ENCODE measurements around the gene EIF3M. TPM values are rescaled to one million over a fixed set of nuclear protein-coding genes. Genes with fewer than 3 reads are reported as not detected.

Gene EIF3M
- polyA plus RNA-seq, 1 donor (not counting 4 experiments of a cell fraction or from before 2014, with no cell fraction given): 593 TPM

GRCh38 chr11:32563600-32563959 lies 20.1 kb upstream of the EIF3M start:
- FAIRE-seq: no peak
- H3K4me3 ChIP-seq (ENCODE audit: control insufficient read depth in 2 of 3, extremely low read depth in 1 of 3, insufficient read depth in 2 of 3, low read depth in 1 of 3, low read length in 3 of 3): no peak overlapping the region
- no peak overlapping the region for H3K27ac ChIP-seq (ENCODE audit: control insufficient read depth, insufficient read depth, low read length)
- no peak overlapping the region for H2AFZ ChIP-seq (ENCODE audit: control insufficient read depth, low read length)
- H3K9me3 ChIP-seq (ENCODE audit: control insufficient read depth, low read depth, low read length): no peaks in the 10 kb centered on the region
- dilution Hi-C loops (cut with MboI; ENCODE audit: extremely low pct_ligation_motif_present, low sequenced_read_pairs): no loop called here
- no peak overlapping the region for H3K4me2 ChIP-seq (ENCODE audit: control insufficient read depth, extremely low read depth, insufficient read depth, low read depth, low read length)
- no peak for TF ChIP-seq EZH2 (IDR thresholded peaks at IDR 0.05; ENCODE audit: low read length)
- TF ChIP-seq CTCF (optimal IDR thresholded peaks at IDR 0.05 in 1 of 3, IDR thresholded peaks at IDR 0.05 in 1 of 3, conservative IDR thresholded peaks at IDR 0.05 in 1 of 3; ENCODE audit: extremely low read depth in 1 of 3, insufficient read depth in 2 of 3, low read length in 3 of 3): no peak
- H3K36me3 ChIP-seq (ENCODE audit: control insufficient read depth in 2 of 2, extremely low read depth in 1 of 2, insufficient read depth in 2 of 2, low read length in 2 of 2): no peaks in the 10 kb centered on the region
- no peak overlapping the region for H3K9ac ChIP-seq (ENCODE audit: control insufficient read depth, extremely low read depth, insufficient read depth, low read length)
- H3K27me3 ChIP-seq (ENCODE audit: control insufficient read depth, extremely low read depth, insufficient read depth, low read length): no peaks in the 10 kb centered on the region
- DNase-seq (ENCODE audit: low read depth, low spot score): no peak
- no peaks in the 10 kb centered on the region for H3K4me1 ChIP-seq (ENCODE audit: control insufficient read depth, extremely low read depth, insufficient read depth, low read length)
- H3K79me2 ChIP-seq (ENCODE audit: control insufficient read depth, insufficient read depth, low read length): no peaks in the 10 kb centered on the region
- no peaks in the 10 kb centered on the region for H4K20me1 ChIP-seq (ENCODE audit: control insufficient read depth, extremely low read depth, insufficient read depth, low read length)
- H3K9me1 ChIP-seq (ENCODE audit: control insufficient read depth, extremely low read depth, insufficient read depth, low read length): no peaks in the 10 kb centered on the region

GRCh38 chr11:32566517-32566916 lies 17.1 kb upstream of the EIF3M start:
- Histone ChIP-seq H3K36me3 (ENCODE audit: control insufficient read depth in 2 of 2, extremely low read depth in 1 of 2, insufficient read depth in 2 of 2, low read length in 2 of 2) (no peaks in the 10 kb centered on the region), H3K9me1 (ENCODE audit: control insufficient read depth, extremely low read depth, insufficient read depth, low read length) (no peaks in the 10 kb centered on the region), H2AFZ (ENCODE audit: control insufficient read depth, low read length) (no peak overlapping the region), H4K20me1 (ENCODE audit: control insufficient read depth, extremely low read depth, insufficient read depth, low read length) (no peaks in the 10 kb centered on the region), H3K4me3 (ENCODE audit: control insufficient read depth in 2 of 3, extremely low read depth in 1 of 3, insufficient read depth in 2 of 3, low read depth in 1 of 3, low read length in 3 of 3) (no peak overlapping the region), H3K9me3 (ENCODE audit: control insufficient read depth, low read depth, low read length) (no peaks in the 10 kb centered on the region), H3K9ac (ENCODE audit: control insufficient read depth, extremely low read depth, insufficient read depth, low read length) (no peak overlapping the region), H3K79me2 (ENCODE audit: control insufficient read depth, insufficient read depth, low read length) (no peaks in the 10 kb centered on the region), H3K27ac (ENCODE audit: control insufficient read depth, insufficient read depth, low read length) (no peak overlapping the region), H3K4me2 (ENCODE audit: control insufficient read depth, extremely low read depth, insufficient read depth, low read depth, low read length) (no peak overlapping the region), H3K27me3 (ENCODE audit: control insufficient read depth, extremely low read depth, insufficient read depth, low read length) (no peaks in the 10 kb centered on the region), H3K4me1 (ENCODE audit: control insufficient read depth, extremely low read depth, insufficient read depth, low read length) (no peaks in the 10 kb centered on the region)
- FAIRE-seq (no peak), DNase-seq (ENCODE audit: low read depth, low spot score) (no peak)
- no peak for TF ChIP-seq CTCF (optimal IDR thresholded peaks at IDR 0.05 in 1 of 3, IDR thresholded peaks at IDR 0.05 in 1 of 3, conservative IDR thresholded peaks at IDR 0.05 in 1 of 3; ENCODE audit: extremely low read depth in 1 of 3, insufficient read depth in 2 of 3, low read length in 3 of 3)
- TF ChIP-seq EZH2 (IDR thresholded peaks at IDR 0.05; ENCODE audit: low read length): no peak
- dilution Hi-C loops (cut with MboI; ENCODE audit: extremely low pct_ligation_motif_present, low sequenced_read_pairs): no loop called here

All from keratinocyte (primary cell).